HG03159 (cell line): ENCODE results near the gene ZNF526.
A peak's percentile ranks its signal among the peaks of the same experiment; 100 is the strongest.
"Not testable (repeated sequence)": the region's sequence is repeated elsewhere in the genome, so short reads cannot be mapped to it uniquely, and the experiment has no call there.

ENCODE experiments used
- ATAC-seq: cut with Tn5 transposase; IDR thresholded peaks from one replicate; pipeline ENCODE4 v1.9.1; 2021; ENCODE audit warnings: mild to moderate bottlenecking, moderate library complexity; ENCODE audit not compliant: unreplicated experiment

Gene ZNF526

GRCh38 chr19:42257842-42258241, 37.7 kb downstream of the ZNF526 start:
- not testable (repeated sequence) for ATAC-seq

- no peak for ATAC-seq
These were observed 41.7 kb downstream of the ZNF526 start for GRCh38 chr19:42261763-42262162.

- not testable (repeated sequence) for ATAC-seq
These were observed 46.0 kb downstream of the ZNF526 start for GRCh38 chr19:42266105-42266504.

GRCh38 chr19:42266928-42267603, 47.0 kb downstream of the ZNF526 start:
- ATAC-seq = not testable (repeated sequence)

- no peak for ATAC-seq
These were observed 47.6 kb downstream of the ZNF526 start for GRCh38 chr19:42267644-42268141.

- peak; percentile 50 for ATAC-seq
These were observed 48.1 kb downstream of the ZNF526 start for GRCh38 chr19:42268142-42268703.

GRCh38 chr19:42268704-42269477, 48.8 kb downstream of the ZNF526 start, which contains the start of gene CIC:
Gene CIC, plus strand, starts transcription at chr19:42269252. Its CDS starts 2,532 bp downstream, at chr19:42271784.
- ATAC-seq = peak; percentile 83

- ATAC-seq = no peak
These were observed 49.6 kb downstream of the ZNF526 start for GRCh38 chr19:42269478-42270345.

- no peak for ATAC-seq
These were observed 50.4 kb downstream of the ZNF526 start for GRCh38 chr19:42270346-42271044.

GRCh38 chr19:42271045-42271419, 50.9 kb downstream of the ZNF526 start:
- ATAC-seq = no peak

- no peak for ATAC-seq
These were observed 51.9 kb downstream of the ZNF526 start for GRCh38 chr19:42271861-42272534.

GRCh38 chr19:42272535-42272897, 52.4 kb downstream of the ZNF526 start:
- ATAC-seq = no peak

GRCh38 chr19:42272989-42273406, 52.9 kb downstream of the ZNF526 start:
- ATAC-seq = no peak

GRCh38 chr19:42273407-42274064, 53.4 kb downstream of the ZNF526 start:
- ATAC-seq = no peak

- no peak for ATAC-seq
These were observed 54.1 kb downstream of the ZNF526 start for GRCh38 chr19:42274065-42274682.

- ATAC-seq = no peak
These were observed 55.0 kb downstream of the ZNF526 start for GRCh38 chr19:42275103-42275502.

GRCh38 chr19:42275517-42275916, 55.4 kb downstream of the ZNF526 start:
- ATAC-seq = no peak

GRCh38 chr19:42276284-42276683, 56.2 kb downstream of the ZNF526 start:
- ATAC-seq = no peak

- no peak for ATAC-seq
These were observed 56.7 kb downstream of the ZNF526 start for GRCh38 chr19:42276821-42277220.
